Fibroblast of the aortic adventitia (primary cell): ENCODE results near the gene KIFC3. TPM values are rescaled to one million over a fixed set of nuclear protein-coding genes. Genes with fewer than 3 reads are reported as not detected.
"Not testable (repeated sequence)": the region's sequence is repeated elsewhere in the genome, so short reads cannot be mapped to it uniquely, and the experiment has no call there.

Experiments
- DNase-seq: peaks from one replicate; pipeline ENCODE4 v3.0.0-alpha.2; 2010; ENCODE audit warnings: low read depth
- H3K4me3 ChIP-seq: 2 replicates; pipeline ENCODE4 v1.5.1; 2011; ENCODE audit warnings: low read depth, mild to moderate bottlenecking, control low read depth, low read length, moderate library complexity
- CTCF ChIP-seq: IDR thresholded peaks from 2 replicates; pipeline ENCODE4 v1.5.1; 2011; ENCODE audit warnings: mild to moderate bottlenecking, low read length, control low read depth, inconsistent platforms; ENCODE audit not compliant: insufficient read depth
- total RNA-seq: library from RNA; depleted of rRNA; stranded (reverse); fragments of >200 nt; gene quantifications from 2 replicates; pipeline ENCODE4 v1.2.3, GENCODE V29; 2012; ENCODE audit warnings: low replicate concordance

The KIFC3 gene
- total RNA-seq, 1 donor, result 32.8 TPM

GRCh38 chr16:57781349-57781740, 20.9 kb downstream of the KIFC3 start:
- DNase-seq, result no peak
- no peak for TF ChIP-seq CTCF
- no peak overlapping the region for H3K4me3 ChIP-seq

DNA sequence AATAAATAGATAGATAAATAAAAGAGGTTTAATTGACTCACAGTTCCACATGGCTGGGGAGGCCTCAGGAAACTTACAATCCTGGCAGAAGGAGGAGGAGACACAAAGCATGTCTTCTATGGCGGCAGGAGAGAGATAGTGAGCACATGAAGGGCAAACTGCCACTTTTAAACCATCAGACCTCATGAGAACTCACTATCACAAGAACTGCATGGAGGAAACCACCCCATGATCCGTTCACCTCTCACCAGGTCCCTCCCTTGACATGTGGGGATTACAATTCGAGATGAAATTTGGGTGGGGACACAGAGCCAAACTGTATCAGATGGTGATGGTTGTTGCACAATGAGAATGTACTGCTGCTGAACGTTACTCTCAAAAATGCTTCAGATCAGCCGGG, 22.5 kb downstream of the KIFC3 start:
- DNase-seq, H3K4me3 ChIP-seq: not testable (repeated sequence)

DNA sequence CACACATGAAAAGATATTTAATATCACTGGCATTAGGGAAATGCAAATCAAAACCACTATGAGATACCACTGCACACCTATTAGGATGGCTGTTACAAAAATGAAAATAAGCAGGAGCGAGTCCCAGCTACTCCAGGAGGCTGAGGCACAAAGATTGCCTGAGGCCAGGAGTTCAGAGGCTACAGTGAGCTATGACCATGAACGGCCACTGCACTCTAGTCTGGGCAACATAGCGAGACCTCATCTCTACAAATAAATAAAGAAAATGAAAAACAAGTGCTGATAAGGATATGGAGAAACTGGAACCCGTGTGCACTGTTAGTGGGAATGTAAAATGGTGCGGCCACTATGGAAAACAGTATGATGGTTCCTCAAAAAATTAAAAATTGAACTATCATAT, 23.6 kb downstream of the KIFC3 start:
- TF ChIP-seq CTCF, result no peak
- H3K4me3 ChIP-seq, result no peak overlapping the region
- no peak for DNase-seq

GRCh38 chr16:57775661-57776469, 26.4 kb downstream of the KIFC3 start:
- no peak for DNase-seq

DNA sequence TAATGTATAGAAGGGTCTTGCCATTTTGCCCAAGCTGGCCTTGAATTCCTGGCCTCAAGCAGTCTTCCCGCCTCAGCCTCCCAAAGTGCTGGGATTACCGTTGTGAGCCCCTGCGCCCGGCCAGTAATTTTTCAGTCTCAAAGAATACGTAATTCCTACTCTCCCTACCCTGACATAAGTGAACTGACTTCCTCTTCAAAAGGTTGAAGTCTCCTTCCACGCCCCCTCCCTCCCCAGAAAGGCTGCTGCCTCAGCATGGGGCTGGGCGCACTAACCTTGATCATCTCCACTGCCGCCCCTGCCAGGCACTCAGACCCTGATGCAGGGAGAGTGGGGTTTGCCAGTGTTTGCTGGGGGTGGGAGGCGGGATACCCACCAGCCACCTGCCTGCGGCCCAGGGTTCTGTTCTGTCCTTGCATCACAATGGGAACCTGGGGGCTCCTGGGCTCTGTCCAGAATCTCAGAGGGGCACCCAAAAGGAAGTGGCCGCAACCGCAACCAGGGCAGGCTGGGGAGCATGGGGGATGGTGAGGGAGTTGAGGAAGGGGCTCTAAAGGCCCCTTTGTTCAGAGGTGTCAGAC, 27.5 kb downstream of the KIFC3 start:
- no peak for TF ChIP-seq CTCF
- no peak overlapping the region for H3K4me3 ChIP-seq
- no peak for DNase-seq

More at GRCh38 chr16:57775661-57776469, 26.4 kb downstream of the KIFC3 start:
- no peak overlapping the region for H3K4me3 ChIP-seq
- TF ChIP-seq CTCF, result no peak

DNA sequence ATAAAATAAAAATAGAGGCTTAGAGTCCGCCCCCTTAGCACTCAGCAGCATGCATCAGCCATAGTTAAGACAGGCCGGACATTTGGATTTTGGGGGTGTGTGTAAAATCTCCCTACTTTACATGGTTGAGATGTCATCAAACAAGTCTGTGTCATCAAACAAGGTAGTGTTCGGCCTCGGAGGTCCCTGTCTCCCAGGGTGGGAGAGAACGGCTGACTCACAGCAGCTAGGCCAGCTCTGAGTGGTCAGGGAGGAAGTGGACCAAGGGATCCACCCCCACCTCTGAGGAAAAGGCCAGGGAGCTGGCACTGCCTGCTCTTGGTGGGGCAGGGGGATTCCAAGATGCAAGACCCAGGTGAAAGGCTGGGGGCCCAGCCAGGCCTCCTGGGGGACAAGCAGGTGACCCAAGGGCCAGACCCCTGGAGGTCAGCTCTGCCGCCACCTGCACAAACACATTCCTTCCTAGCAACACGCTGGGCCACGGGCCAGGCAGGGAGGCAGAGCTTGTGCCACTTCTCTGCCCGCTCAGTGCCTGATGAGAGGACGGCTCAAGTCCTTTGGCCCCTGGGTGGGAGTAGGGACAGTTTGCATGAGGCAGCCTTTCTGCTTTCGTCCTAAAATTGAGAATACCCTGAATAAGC, 28.5 kb downstream of the KIFC3 start:
- no peak overlapping the region for H3K4me3 ChIP-seq
- TF ChIP-seq CTCF, result no peak
- no peak for DNase-seq

GRCh38 chr16:57773019-57773418, 29.3 kb downstream of the KIFC3 start:
- no peak overlapping the region for H3K4me3 ChIP-seq
- no peak for DNase-seq
- TF ChIP-seq CTCF, result no peak
